HT1080 (cell line): ENCODE measurements around the gene KIAA0319L. TPM values are rescaled to one million over a fixed set of nuclear protein-coding genes. Genes with fewer than 3 reads are reported as not detected.
"Not testable (repeated sequence)": the region's sequence is repeated elsewhere in the genome, so short reads cannot be mapped to it uniquely, and the experiment has no call there.

Experiments
- DNase-seq: peaks from one replicate; pipeline ENCODE4 v3.0.0-alpha.2; 2015; ENCODE audit warnings: low read depth
- polyA plus RNA-seq, 2 experiments: library from polyadenylated mRNA; depleted of rRNA; stranded (reverse); fragments of >200 nt; gene quantifications; 2 replicates each; pipeline ENCODE4 v1.2.3, GENCODE V29; 2015
- total RNA-seq: library from RNA; depleted of rRNA; stranded (reverse); fragments of >200 nt; shearing (Covaris generic); gene quantifications from 2 replicates; pipeline ENCODE4 v1.2.3, GENCODE V29; 2014; rRNA removed

The KIAA0319L gene
- 37.6 and 37.8 TPM in 2 replicates for total RNA-seq
- 47.0 and 54.9 TPM in 2 replicates for polyA plus RNA-seq (2015; cell fraction: cytosol; rRNA removed)
- polyA plus RNA-seq (2015; cell fraction: nucleus; rRNA removed) = 109 and 125 TPM in 2 replicates

DNA sequence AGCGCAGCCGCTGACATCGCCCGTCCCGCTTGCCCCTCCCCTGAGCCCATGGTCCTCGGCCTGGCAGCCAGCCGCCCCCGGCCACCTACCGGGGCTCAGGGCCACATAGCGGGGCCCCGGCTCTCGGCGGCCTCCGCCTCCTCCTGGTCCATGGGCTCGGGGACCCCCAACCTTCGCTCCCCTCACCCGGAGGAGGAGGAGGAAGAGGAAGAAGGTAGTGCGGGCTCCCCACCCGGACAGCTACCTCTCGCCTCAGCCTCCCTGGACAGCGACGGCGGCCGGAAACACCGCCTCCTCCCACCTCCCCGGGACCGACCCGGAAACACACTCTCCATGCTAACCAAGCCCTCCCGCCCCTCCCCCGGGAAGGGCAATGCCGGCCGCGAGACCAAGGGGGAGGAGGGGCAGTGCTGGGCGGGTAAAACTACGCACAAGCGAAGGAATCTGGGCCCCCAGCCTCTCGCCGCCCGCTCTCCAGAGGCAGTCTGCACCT lies at the start of gene KIAA0319L:
KIAA0319L (minus strand) TSS at position 286 of the 493 bp plus-strand sequence. CDS start 2,912 bp downstream, outside the sequence.
- no peak for DNase-seq

DNA sequence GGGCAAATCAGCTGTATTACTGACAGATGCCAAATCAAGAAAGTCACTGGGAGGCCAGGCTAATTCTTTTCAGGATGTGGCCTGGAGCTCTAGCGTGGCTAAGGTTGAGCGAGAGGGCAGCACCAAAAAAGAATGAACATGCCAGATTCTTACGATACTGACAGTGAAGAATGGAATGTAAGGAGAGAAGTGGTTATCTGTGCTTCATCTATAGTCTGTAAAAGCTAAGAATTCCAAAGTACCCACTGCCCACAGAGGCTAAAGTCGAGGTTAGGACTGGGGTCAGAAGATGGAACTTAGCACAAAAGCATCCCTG lies 48.6 kb upstream of the KIAA0319L start:
- DNase-seq = peak; percentile 48

DNA sequence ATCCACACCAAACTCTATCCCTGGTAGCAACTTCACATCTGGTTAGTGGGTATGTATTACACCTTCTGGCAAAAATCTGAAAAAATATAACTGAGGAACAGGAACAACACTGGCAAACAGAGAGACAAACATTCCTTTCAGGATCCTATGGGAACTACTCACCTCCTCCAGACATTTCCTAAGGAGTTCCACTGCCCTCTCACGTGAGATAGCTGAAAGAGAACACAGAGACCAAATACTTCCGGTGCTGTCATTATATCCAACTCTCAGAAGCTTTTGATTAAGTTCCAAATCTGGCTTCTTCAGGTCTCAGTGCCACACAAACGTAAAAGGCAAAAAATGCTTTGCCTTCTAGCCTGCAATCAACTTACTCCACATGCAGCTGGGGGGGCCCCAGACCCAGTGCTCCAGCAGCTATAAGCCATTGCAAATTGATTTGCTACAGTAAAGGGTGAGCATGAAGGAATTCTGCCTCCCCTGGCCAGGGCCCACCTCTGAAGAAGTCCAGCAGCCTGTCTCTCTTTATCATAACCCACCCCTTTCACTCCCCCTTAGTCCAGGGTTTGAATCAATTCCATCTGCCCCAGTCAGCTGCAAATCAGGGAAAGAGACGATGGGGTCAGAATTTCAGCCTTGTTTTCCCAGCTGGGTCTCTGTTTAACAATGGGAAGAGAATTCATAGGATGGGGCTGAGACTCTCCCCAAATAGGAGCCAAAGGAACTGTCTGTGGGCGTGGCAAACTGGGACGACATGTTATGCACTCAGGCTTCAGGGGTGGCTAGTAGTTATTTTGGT lies 48.1 kb upstream of the KIAA0319L start:
- DNase-seq = no peak

DNA sequence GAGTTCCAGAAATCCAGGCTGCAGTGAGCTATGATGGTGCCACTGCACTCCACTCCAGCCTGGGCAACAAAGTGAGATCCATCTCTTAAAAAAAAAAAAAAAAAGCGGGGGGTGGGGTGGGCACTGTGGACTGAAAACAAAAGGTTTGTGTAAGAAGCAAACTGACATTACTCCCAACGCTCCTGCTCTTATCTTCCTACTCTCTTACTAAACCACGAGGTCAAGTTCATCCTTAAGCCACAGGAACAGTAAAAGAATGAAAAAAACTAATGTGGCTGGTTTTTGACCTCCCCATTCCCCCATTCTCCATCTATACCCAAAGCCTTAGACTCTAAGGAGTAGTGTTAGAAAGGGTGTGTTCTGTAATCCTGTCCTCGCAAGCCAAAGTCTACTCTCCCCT lies 46.7 kb upstream of the KIAA0319L start:
- DNase-seq = no peak

DNA sequence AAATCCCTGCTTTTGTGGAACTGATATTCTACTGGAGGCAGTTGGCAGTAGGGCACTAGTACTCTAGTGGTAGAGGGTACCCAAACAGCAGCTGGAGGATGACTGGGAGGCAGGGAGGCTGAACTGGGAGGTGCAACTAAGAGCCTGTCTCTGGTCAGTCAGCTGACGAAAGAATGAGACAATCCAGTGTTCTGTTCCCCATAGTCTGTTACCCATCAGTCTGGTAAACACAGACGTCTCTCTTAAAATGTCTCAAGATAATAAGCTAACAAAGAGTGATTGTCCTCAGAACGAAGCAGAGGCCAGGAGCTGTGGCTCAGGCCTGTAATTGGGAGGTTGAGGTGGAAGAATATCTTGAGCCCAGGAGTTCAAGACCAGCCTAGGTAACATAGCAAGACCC lies 46.3 kb upstream of the KIAA0319L start:
- no peak for DNase-seq

DNA sequence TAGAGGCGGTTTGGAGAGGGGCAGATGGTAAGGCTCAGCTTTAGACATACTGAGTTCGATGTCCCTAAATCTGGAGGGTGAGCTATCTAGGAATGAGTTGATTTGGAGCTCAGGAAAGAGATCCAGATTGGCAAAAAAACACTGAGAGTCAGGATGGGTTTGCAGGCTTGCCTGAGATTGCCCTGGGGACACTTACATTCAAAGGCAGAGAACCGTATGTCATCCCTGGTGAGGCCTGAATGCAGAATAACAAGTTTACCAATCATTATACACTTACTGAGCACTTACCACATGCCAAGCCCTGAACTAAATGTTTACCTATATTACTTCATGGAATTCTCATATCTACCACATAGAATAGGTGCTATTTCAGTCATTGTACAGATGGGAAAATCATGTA lies 43.4 kb upstream of the KIAA0319L start:
- DNase-seq = no peak

DNA sequence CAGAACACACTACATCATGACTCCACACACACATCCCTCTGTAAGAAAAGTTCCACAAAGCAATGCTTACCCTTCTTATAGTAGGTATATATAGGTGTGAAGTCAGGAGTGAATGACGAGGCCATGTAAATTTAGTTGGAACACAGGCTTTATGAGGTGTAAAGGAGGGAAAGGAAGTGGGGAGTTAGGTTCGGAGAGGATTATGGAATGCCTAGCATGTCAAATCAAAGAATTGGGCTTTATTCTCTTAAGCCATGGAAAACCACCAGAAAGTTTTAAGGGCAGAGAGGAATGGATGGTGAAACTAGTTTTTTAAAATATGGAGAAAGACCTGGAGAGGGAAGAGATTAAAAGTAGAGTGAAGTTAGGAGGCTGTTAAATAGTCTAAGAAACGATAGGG lies 42.2 kb upstream of the KIAA0319L start:
- no peak for DNase-seq

DNA sequence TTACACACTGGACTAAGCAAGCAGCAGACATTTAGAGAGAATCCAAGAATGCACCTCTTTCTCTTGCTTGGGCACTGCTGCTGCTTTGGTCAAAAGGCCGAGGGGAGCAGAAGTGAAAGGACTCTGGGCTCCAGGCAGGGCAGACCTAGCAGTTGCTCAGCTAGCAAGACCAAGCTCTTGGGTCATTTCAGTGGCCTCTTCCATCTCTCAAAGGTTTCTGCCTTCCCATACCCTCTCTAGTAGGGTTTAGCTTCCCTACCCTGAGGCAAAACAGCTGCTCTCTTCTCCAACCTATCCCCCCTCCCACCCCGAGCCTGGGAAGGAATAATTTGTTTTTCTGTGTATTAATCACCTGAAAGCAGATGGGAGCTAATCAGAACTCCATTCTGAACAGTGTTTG lies 41.7 kb upstream of the KIAA0319L start:
- no peak for DNase-seq

DNA sequence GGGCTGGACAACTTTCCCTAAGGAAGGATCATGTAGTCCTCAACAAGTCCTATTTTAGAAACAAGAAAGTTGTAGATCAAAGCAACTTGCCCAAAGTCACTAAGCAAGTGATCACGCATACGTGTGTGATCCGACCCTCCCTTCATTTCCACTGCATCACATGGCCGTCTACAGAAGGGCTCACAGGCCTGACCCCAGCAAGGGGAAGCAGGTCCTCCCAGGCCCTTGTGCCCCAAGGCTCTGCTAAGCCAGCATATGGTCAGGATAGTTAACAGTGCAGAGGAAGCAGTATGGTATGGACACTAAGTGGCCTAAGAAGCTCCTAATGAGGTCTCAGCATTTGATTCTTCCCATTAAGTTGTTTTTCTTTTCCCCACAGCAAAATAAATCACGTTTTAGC lies 40.7 kb upstream of the KIAA0319L start:
- DNase-seq = no peak

DNA sequence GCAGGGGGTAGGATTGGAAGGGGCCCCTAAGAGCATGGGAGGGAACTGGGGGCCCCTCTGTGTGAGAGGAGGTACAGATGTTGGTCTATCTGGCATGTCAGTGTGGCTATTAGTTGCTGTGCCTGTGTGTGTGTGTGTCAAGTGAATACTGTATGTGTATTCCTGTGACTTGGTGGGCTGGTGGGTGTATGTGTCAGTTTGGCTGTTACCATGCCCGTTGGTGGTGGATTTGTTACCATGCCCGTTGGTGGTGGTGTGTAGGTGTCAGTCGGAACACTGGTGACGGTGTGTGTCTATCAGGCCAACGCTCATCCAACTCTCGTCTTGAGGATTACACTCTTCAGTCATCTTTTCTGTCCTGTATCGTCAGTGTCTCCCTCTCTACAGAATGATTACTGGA lies 38.5 kb upstream of the KIAA0319L start:
- no peak for DNase-seq

DNA sequence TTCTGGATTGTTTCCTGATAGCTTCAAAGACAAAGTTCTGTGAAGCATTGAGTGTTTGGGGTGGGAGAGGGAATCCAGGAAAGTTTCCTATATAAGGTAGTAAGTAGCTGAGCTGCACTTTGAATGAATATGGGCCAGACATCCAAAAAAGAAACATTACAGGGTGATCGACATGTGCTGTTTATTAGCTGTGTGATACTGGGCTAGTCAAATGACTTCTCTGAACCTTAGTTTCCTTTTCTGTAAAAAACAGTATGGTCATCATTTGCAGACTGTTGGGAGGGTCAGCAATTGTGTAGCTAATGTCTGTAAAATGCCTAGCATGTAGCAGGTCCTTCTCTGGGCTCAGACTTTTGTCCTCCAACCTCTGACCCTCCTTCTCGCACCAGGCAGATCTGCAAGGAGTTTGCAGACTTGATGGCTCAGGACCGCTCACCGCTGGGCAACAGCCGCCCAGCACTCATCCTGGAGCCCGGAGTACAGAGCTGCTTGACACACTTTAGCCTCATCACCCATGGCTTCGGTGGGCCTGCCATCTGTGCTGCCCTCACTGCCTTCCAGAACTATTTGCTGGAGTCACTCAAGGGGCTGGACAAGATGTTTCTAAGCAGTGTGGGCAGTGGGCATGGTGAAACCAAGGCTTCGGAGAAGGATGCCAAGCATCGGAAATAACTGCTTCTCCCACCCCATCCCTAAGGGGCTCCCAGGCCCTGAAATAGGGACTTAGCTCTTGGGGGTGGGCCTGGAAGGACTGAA lies 37.0 kb upstream of the KIAA0319L start:
- no peak for DNase-seq

DNA sequence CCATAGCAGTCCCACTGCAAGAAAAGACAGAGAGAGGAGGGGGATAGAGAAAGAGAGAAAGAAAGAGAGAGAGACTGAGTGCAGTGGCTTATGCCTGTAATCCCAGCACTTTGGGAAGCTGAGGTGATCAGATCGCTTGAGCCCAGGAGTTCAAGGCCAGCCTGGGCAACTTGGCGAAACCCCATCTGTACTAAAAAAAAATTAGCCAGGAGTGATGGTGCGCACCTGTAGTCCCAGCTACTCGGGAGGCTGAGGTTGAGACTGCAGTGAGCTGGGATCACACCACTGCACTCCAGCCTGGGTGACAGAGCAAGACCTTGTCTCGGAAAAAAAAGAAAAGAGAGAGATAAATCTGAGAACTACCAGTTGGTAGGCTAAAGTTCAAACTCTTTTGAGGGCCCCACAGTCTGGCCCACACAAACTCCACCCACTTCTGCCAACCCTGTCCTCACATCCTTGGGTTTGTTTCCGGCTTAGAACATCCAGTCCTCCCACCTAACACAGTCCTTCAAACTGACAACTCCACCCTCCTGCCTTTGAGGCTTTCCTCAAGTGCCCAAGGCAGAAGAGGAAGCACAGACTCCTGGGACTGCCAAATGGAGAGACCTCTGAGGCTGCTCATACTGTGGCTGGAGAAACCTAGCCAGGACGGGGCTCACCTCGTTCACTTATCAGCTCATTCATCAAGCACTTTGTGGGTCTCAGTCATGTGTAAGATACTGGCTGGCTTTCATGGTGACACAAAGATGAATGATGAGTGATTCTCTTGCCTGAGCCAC lies 36.0 kb upstream of the KIAA0319L start:
- no peak for DNase-seq

DNA sequence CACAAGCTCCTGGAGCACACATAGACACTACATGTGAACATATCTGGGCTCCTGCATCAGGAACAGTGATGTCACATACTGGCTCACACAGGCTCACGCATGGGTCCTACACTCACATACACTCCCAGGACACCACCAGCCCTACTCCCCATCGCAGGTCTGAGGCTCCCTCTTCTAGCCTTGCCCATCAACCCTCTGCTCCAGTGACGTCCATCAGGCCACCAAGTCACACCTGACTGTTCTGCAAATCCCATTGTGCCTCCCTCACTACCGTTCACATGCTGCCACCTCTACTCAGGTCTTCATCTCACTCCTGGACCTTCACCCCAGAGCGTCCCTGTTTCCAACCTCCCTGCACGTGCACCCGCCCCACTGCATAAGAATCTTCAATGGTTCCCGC lies 34.0 kb upstream of the KIAA0319L start:
- DNase-seq = no peak

DNA sequence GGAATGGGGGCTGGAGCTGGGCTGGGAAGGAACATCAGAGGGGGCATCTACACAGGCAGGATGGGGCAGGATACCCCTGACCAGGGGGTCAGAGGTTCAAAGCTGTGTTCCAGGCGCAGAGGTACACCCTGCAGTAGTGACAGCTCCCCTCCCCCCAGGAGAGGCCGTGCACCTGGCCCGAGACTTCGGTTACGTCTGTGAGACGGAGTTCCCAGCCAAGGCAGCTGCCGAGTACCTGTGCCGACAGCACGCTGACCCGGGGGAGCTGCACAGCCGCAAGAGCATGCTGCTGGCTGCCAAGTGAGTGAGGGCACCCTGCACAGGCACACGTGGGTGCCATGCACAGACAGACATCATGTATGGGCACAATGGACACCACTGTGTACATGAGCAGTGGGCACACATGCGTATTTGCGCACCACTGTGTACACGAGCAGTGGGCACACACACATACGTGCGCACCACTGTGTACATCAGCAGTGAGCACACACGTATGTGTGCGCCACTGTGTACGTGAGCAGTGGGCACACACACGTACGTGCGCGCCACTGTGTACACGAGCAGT lies 33.4 kb upstream of the KIAA0319L start:
- no peak for DNase-seq

DNA sequence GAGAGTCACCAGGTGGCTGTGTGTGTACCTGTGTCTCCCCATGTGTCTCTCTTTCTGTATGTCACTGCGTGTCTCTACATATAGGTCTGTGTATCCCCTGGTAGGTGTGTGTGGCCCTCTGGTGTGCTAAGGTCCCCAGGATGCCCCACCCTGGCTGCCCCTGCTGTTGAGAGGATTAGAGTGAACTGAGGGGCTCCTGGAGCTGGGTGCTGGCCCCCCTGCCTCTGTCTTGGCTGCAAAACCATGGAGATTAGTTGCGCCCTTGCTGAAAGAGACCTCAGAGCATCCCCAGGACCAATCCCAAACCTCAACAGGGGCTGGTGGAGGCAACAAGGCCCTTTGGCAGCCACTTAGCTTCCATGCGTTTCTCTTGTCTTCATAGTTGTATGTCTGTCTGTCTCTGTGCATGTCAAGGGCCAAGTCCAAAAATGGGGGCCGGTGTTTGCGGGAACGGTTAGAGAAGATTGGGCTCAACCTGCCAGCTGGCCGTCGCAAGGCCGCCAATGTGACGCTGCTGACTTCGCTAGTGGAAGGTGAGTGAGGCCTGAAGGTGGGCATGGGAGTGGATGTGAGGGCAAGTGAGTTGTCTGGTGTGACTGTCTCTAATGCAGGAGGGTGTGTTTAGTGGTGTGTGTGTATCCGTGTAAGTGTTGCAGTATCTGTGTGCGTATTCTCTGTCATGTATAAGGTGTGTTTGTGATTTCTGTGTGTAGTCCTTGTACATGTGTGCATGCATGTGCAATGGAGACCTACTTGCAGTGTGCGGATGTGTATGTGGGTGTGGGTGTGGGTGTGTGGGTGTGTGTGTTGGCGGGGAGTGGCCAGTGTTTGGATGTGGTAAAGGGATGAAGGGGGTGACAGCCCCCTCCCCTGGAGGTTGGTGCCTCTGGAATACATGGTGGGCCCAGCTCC lies 32.6 kb upstream of the KIAA0319L start:
- no peak for DNase-seq

DNA sequence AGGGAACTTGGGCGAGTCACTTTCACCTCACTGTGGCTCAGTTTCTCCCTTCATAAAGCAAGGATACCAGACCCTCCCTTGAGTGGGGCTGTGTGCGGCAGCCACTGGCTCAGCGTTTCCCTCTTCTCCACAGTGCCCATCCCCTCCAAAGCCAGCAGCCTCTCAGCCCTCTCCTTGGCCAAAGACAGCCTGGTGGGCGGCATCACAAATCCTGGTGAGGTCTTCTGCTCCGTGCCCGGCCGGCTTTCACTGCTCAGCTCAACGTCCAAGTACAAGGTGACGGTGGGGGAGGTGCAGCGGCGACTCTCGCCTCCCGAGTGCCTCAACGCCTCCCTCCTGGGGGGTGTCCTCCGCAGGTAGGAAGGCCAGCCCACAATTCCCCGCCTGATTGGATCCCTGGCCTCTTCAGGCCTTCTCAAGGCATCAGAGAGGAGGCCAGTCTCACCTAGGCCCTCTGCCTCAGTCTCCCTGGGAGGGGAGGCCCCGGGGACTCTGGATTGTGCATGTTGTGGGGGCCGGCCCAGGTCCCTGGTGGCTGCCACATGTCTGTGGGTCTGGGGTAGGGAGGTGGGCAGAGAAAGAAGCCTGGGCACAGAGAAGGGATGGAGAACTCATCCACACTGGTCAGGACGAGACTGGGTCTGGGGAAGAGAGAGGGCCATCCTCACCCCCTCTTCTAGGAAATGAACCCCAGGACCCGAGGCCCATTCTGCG lies 31.2 kb upstream of the KIAA0319L start:
- DNase-seq = no peak

DNA sequence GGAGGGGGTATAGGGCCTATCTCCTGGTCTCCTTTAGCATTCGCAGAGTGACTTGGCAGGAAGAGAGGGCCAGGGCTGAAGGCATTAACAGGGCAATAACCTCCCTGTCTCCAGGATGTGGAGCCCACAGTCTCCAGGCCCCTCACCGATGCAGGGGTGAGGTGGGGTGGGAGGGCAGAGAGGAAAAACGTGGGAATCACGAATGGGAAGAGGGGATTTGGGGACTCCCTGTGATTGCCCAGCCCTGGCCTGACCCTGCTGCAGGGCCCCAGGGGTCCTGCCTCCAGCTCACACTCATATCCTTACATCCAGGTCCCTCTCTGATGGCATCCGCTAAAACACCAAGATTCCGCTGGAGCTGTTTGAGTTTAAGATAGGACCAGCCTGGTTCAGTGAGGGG lies 30.5 kb upstream of the KIAA0319L start:
- DNase-seq = no peak

DNA sequence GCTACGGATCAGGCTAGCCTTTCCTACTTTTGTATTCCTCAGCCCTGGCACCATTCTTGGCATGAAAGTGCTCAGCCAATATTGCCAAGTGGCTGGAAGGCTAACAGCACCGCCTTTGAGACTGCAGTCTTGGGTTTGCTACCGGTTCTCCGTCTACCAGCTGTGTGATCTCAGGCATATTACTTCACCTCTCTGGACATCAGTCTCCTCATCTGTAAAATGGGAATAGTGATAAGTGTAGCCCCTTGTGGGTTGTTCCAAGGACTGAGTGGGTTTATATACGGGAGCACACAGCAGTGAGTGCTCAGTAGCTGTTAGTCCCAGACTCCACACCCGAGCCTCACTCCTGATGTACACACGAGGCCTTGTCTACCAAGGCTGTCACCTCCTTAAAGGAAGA lies 29.6 kb upstream of the KIAA0319L start:
- no peak for DNase-seq

DNA sequence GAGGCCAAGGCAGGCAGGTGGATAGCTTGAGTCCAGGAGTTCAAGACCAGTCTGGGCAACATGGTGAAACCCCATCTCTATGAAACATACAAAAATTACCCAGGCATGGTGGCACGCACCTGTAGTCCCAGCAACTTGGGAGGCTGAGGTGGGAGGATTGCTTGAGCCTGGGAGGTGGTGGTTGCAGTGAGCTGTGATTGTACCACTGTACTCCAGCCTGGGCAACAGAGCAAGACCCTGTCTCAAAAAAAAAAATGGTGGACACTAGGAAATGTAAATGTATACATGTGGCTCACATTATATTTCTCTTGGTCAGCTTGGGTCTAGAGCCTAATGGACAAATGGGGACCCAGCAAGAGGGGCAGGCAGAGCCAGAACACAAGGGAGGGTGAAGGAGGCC lies 28.6 kb upstream of the KIAA0319L start:
- not testable (repeated sequence) for DNase-seq

DNA sequence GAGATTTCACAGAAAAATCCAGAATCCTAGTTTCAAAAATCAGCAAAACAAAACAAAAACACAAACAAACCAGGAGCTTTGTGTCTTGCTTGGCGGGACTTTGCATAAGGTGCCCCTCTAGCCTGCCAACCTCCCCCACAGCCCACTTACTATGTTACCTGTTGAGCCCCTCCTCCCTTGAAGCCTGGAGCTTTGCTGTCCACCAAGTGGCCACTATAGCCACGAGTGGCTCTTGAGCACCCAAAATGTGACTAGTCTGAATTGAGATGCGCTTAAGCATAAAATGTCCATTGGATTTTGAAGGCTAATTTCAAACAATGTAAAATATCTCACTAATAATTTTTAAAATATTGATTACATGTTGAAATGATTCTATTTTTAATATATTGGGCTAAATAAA lies 28.1 kb upstream of the KIAA0319L start:
- DNase-seq = no peak
